HepG2 (cell line): ENCODE data around the gene TTC24. TPM values are rescaled to one million over a fixed set of nuclear protein-coding genes. Genes with fewer than 3 reads are reported as not detected.

Experiments
- CEBPB ChIP-seq: IDR thresholded peaks from 2 replicates; pipeline ENCODE4 v1.6.1; 2011; ENCODE audit warnings: low read depth, low read length, improper control_type of control experiment, borderline replicate concordance
- CSRNP1 ChIP-seq: sonication (generic); formaldehyde crosslinking; IDR thresholded peaks from 2 replicates; pipeline ENCODE4 v1.8.1; 2023; ENCODE audit warnings: mild to moderate bottlenecking, missing genetic modification reagents
- FOXK2 ChIP-seq: fragments of 450-650 bp; IDR thresholded peaks from 2 replicates; pipeline ENCODE4 v1.6.1; 2016
- HCFC1 ChIP-seq: fragments of 150-350 bp; IDR thresholded peaks from 2 replicates; pipeline ENCODE4 v1.6.1; 2014; ENCODE audit warnings: low read depth, low read length
- MEIS2 ChIP-seq: sonication (generic); formaldehyde crosslinking; IDR thresholded peaks from 2 replicates; pipeline ENCODE4 v1.9.0; 2021; ENCODE audit warnings: mild to moderate bottlenecking, missing genetic modification reagents
- NAIF1 ChIP-seq: sonication (generic); formaldehyde crosslinking; IDR thresholded peaks from 2 replicates; pipeline ENCODE4 v1.5.0; 2020; ENCODE audit warnings: mild to moderate bottlenecking, missing genetic modification reagents, borderline replicate concordance
- NFRKB ChIP-seq: fragments of 450-650 bp; IDR thresholded peaks from 2 replicates; pipeline ENCODE4 v1.6.1; 2017
- PCBP2 ChIP-seq: fragments of 200-400 bp; formaldehyde crosslinking; optimal IDR thresholded peaks from 2 replicates; pipeline ENCODE3; 2018; ENCODE audit warnings: low read length, low read depth; ENCODE audit not compliant: poor library complexity, severe bottlenecking
- PLSCR1 ChIP-seq: sonication (generic); formaldehyde crosslinking; IDR thresholded peaks from 2 replicates; pipeline ENCODE4 v1.5.0; 2020; ENCODE audit warnings: missing genetic modification reagents, mild to moderate bottlenecking, borderline replicate concordance
- TFDP1 ChIP-seq: IDR thresholded peaks from 2 replicates; pipeline ENCODE4 v1.6.1; 2016; ENCODE audit warnings: missing compliant biosample characterization, missing genetic modification reagents, borderline replicate concordance
- TFE3 ChIP-seq: IDR thresholded peaks from 2 replicates; pipeline ENCODE4 v1.6.1; 2016
- THAP9 ChIP-seq: sonication (generic); formaldehyde crosslinking; IDR thresholded peaks from 2 replicates; pipeline ENCODE4; 2020; ENCODE audit warnings: missing genetic modification reagents, mild to moderate bottlenecking, borderline replicate concordance
- ZNF572 ChIP-seq: sonication (generic); formaldehyde crosslinking; IDR thresholded peaks from 2 replicates; pipeline ENCODE4 v1.5.1; 2020; ENCODE audit warnings: mild to moderate bottlenecking, missing genetic modification reagents
- ZNF816 ChIP-seq: sonication (generic); formaldehyde crosslinking; IDR thresholded peaks from 2 replicates; pipeline ENCODE4 v1.8.0; 2022; ENCODE audit warnings: missing genetic modification reagents, mild to moderate bottlenecking, borderline replicate concordance
- ZNF883 ChIP-seq: sonication (generic); formaldehyde crosslinking; IDR thresholded peaks from 2 replicates; pipeline ENCODE4 v1.5.1; 2020; ENCODE audit warnings: mild to moderate bottlenecking, missing genetic modification reagents; ENCODE audit errors: not compliant biosample characterization
- ZSCAN30 ChIP-seq: sonication (generic); formaldehyde crosslinking; IDR thresholded peaks from 2 replicates; pipeline ENCODE4 v1.5.0; 2020; ENCODE audit warnings: mild to moderate bottlenecking, missing genetic modification reagents
- polyA plus RNA-seq, 8 experiments: library from polyadenylated mRNA; depleted of rRNA in 3 of 8; stranded (reverse) in 7 of 8; unstranded in 1 of 8; fragments of >200 nt; fragmentation: Illumina TruSeq in 4 of 8; extraction: Trizol in 4 of 8; gene quantifications; 2 replicates each; pipeline versions ENCODE4 v1.2.1 to v1.2.3, GENCODE V29; 2011 to 2016; ENCODE audit warnings: low read depth in 4 of 8, missing spikeins in 1 of 8, mixed read lengths in 1 of 8; ENCODE audit not compliant: insufficient read depth in 1 of 8
- total RNA-seq, 5 experiments: library from RNA; depleted of rRNA; stranded (reverse); fragments of >200 nt; fragmentation: Illumina TruSeq; extraction: Trizol; gene quantifications; 2 replicates each; pipeline ENCODE4 v1.2.3, GENCODE V29; 2016; ENCODE audit warnings: low read depth in 1 of 5
- TF ChIP-seq, protein P1 (sequence below): sonication (generic); formaldehyde crosslinking; IDR thresholded peaks from 2 replicates; pipeline ENCODE4 v1.8.0; 2022; ENCODE audit warnings: missing genetic modification reagents, low read depth, mild to moderate bottlenecking, borderline replicate concordance
- TF ChIP-seq, protein P2 (sequence below): sonication (generic); formaldehyde crosslinking; IDR thresholded peaks from 2 replicates; pipeline ENCODE4 v1.5.1; 2020; ENCODE audit warnings: missing genetic modification reagents, mild to moderate bottlenecking, borderline replicate concordance

The TTC24 gene
- total and polyA plus RNA-seq, 2 of the 13 experiments (the other 11 are each of a cell fraction or from before 2014, with no cell fraction given) = 0.13 to 0.18 TPM

DNA sequence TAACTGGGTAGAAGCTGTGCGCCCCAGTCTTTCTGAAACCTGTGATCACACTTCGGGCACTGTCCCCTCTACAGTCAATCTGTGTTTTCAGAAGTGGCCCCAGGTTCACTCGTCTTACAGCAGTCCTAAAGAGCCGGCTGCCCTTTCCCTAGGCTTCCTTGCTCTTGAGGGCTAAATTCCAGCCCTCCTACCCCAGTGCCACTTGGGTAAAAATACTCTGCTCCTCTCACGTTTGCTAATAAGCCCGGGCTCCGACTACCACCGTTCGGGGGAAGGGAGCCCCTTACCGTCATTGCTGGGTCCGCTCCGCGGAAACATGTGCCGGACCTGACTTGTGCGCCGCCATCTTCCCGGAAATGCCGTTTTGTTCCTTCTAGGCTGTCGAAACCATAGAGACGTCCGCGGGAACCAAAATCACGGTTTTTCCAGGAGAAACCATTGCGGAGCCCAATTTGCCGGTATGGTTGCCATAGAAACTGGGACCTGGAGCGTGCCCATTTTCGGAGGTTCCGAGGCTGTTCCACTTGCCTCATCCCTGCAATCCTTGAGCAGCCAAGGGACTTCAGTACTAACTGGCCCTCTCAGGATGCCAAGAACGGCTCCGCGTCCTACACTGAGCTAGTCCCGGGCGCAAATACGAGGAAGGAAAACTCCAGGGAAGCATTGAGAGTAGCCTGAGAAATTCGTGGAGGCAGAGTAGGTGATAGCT is 21.8 kb downstream of the TTC24 start, which contains the start of gene GPATCH4 (continued):
- TF ChIP-seq THAP9 (peak; percentile 52; the same call in 1 of the 2 replicates), TFDP1 (CRISPR knock-in tag) (peak; percentile 78; the same call in 1 of the 2 replicates), HCFC1 (peak; percentile 63; the same call in 1 of the 2 replicates), PCBP2 (no peak), NAIF1 (CRISPR knock-in tag) (no peak), NFRKB (peak; percentile 38; the same call in 1 of the 2 replicates), MEIS2 (peak; percentile 50; the same call in 1 of the 2 replicates), ZSCAN30 (CRISPR knock-in tag) (no peak), ZNF572 (CRISPR knock-in tag) (peak; percentile 21; the same call in 1 of the 2 replicates), ZNF883 (CRISPR knock-in tag) (peak; percentile 46), CEBPB (no peak), TFE3 (CRISPR knock-in tag) (peak; percentile 49; the same call in 1 of the 2 replicates), PLSCR1 (no peak; the same call in 1 of the 2 replicates), FOXK2 (no peak), ZNF816 (CRISPR knock-in tag) (no peak), CSRNP1 (CRISPR knock-in tag) (0 out of 2 replicates have a peak, but pooled peaks have one; percentile 53)
- TF ChIP-seq, protein P1, sequence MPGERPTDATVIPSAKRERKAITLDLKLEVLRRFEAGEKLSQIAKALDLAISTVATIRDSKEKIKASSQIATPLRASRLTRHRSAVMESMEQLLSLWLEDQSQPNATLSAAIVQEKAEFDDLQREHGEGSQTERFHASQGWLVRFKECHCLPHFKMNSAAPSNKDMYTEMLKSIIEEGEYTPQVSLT (CRISPR knock-in tag) = no peak
- TF ChIP-seq, protein P2, sequence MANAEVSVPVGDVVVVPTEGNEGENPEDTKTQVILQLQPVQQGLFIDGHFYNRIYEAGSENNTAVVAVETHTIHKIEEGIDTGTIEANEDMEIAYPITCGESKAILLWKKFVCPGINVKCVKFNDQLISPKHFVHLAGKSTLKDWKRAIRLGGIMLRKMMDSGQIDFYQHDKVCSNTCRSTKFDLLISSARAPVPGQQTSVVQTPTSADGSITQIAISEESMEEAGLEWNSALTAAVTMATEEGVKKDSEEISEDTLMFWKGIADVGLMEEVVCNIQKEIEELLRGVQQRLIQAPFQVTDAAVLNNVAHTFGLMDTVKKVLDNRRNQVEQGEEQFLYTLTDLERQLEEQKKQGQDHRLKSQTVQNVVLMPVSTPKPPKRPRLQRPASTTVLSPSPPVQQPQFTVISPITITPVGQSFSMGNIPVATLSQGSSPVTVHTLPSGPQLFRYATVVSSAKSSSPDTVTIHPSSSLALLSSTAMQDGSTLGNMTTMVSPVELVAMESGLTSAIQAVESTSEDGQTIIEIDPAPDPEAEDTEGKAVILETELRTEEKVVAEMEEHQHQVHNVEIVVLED (CRISPR knock-in tag) = peak; percentile 67
